Measurements from ENCODE around the gene IFT122. TPM values are rescaled to one million over a fixed set of nuclear protein-coding genes. Genes with fewer than 3 reads are reported as not detected.
"Not testable (repeated sequence)": the region's sequence is repeated elsewhere in the genome, so short reads cannot be mapped to it uniquely, and the experiment has no call there.

Gene IFT122
- total RNA-seq, 2 donors from 2014 or later: 19.3 to 33.4 TPM

DNA sequence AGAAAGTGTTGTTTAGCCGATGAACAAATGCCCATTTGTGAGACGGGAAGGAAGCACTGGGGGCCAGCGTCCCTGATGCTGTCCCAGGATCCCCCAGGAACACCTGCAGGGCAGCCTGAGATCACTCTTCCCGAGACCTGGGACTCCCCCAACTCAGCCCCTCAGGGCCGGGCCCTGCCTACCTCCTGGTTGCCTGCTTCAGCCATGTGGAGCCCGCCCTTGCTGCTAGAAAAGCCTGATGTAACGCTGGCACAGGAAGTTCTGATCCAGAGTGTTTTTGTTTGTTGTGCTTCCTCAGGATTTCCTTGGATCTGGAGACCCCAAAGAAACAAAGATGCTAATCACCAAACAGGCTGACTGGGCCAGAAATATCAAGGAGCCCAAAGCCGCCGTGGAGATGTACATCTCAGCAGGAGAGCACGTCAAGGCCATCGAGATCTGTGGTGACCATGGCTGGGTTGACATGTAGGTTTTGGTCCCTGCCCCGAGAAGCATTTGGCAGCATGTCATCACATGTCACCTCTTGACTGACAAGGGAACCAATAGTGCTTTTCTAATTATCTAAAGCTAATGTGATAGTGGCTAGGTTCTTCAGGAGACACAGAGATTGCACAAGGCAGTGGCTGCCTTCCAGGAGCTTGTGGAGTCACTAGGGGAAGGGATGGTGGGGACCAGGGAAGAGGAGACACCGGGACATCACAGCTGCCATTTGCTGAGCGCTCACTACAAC, 59.7 kb downstream of the IFT122 start:
- H3K36me3 Mint-ChIP-seq (ENCODE audit: low read depth); H3K27ac Mint-ChIP-seq; H3K4me3 Mint-ChIP-seq; H3K27me3 Mint-ChIP-seq; ATAC-seq (replicated peaks); H3K4me1 Mint-ChIP-seq; H3K9me3 Mint-ChIP-seq: not testable (repeated sequence)

DNA sequence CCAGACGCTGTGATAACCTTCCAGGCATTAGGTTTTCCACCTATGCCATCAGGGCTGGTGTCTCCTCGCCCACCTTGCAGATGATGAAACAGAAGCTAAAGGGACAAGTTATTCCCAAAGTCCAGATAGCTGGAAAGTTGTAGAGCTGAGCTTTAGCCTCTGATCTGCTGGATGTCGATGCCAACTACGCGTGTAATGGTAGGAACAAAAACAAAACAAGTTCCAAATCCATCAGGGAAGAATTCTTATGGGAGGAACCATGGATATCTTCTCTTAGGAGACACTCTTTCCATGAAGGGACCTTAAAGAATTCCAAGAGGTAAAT, 60.3 kb downstream of the IFT122 start:
- Mint-ChIP-seq H3K4me1 (no peaks in the 10 kb centered on the region), H3K4me3 (no peak overlapping the region), H3K27ac (no peak overlapping the region), H3K9me3 (no peaks in the 10 kb centered on the region), H3K36me3 (ENCODE audit: low read depth) (peaks cover 6% of the 10 kb centered on the region), H3K27me3 (no peaks in the 10 kb centered on the region)
- no peak for ATAC-seq (replicated peaks)

DNA sequence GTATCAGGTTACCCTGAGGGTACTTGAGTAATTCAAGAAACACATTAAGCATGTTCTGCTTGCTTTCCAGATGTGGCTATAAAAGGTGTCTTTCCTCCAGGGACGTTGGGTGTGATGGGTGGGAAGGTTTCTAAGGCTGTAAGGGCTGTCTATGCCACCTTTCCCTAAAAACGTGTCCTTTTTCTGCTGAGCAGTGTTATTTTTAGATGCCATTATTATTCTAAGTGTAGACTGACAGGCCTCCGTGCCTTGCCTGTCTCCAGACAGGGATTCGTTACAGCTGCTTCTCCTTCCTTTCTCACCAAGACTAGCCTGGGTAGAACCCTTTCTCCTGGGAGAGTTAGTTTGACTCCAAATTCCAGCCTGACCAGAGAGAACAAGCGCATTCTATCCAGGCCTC, 61.6 kb downstream of the IFT122 start:
- no peaks in the 10 kb centered on the region for H3K27me3 Mint-ChIP-seq
- no peak overlapping the region for H3K4me3 Mint-ChIP-seq
- H3K36me3 Mint-ChIP-seq (ENCODE audit: low read depth): peaks cover 3% of the 10 kb centered on the region
- H3K4me1 Mint-ChIP-seq: no peaks in the 10 kb centered on the region
- no peaks in the 10 kb centered on the region for H3K9me3 Mint-ChIP-seq
- no peak overlapping the region for H3K27ac Mint-ChIP-seq
- ATAC-seq (replicated peaks): no peak

DNA sequence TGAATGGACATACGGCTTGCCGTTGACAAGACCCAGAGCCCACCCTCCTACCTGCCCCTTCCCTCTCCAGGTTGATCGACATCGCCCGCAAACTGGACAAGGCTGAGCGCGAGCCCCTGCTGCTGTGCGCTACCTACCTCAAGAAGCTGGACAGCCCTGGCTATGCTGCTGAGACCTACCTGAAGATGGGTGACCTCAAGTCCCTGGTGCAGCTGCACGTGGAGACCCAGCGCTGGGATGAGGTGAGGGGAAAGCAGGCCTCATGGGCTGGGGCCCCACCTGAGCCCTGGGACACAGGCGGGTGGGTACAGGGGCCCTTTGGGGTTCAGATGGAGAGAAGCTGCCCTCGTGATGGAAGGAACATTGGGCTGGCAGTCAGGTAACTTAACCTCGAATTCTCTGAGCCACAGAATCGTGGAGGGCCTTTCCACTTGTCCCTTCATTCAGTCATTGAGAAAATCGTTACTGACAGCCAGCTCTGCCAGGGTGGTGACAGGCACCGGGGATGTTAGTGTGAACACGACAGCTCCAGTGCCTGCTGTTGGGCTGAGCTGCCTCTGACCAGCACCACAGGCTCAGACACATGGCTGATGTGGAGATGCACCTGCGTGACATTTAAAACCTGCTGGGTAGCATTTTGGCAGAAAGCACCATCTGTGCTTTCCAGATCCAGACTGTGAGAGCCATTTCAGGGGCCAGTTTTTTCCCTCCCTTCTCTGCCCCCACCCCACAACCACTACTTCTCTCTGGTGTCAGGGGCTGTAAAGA, 62.8 kb downstream of the IFT122 start:
- no peak for ATAC-seq (replicated peaks)
- no peak overlapping the region for H3K4me3 Mint-ChIP-seq
- no peaks in the 10 kb centered on the region for H3K27me3 Mint-ChIP-seq
- no peaks in the 10 kb centered on the region for H3K9me3 Mint-ChIP-seq
- no peaks in the 10 kb centered on the region for H3K4me1 Mint-ChIP-seq
- no peak overlapping the region for H3K27ac Mint-ChIP-seq
- no peaks in the 10 kb centered on the region for H3K36me3 Mint-ChIP-seq (ENCODE audit: low read depth)

DNA sequence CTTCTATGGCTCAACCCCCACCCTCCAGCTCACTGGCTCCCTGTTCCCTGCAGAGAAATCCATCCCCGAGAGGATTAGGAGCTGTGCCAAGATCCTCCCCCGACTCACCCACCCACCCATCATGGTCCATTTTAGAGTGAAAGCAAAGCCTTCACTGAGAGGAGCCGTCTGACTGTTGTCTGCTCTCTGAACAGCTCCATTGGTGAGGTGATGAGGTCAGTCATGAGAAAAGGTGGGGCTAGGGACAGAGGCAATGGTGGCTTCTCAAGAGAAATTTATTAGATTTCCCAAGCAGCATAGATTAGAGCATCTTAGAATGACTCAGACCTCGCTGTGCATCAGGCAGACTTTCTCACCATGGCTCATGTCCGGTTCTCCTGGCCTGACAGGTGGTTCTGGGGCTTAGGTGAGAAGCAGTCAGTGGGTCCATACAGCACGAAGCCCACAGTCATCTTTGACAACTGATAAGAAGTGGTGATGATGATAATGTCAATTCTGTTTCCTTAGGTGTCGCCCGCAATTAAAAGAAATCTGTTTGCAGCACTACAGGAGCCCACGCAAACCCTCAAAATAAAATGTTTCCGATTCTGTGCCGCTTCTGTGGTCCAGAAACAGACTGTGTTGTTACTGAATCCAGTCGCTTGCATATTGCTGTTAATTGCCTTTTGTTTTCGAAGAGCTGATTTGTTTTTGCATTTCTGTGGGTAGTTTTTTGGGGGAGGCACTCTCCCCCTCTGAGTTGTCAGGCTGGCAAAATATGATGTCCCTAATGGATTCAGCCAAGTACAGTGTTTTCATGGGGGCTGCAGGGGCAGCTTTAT, 63.7 kb downstream of the IFT122 start:
- Mint-ChIP-seq H3K27ac (no peak overlapping the region), H3K4me3 (no peak overlapping the region), H3K36me3 (ENCODE audit: low read depth) (peaks cover 4% of the 10 kb centered on the region), H3K4me1 (no peaks in the 10 kb centered on the region), H3K27me3 (no peaks in the 10 kb centered on the region), H3K9me3 (no peaks in the 10 kb centered on the region)
- ATAC-seq (replicated peaks): no peak

DNA sequence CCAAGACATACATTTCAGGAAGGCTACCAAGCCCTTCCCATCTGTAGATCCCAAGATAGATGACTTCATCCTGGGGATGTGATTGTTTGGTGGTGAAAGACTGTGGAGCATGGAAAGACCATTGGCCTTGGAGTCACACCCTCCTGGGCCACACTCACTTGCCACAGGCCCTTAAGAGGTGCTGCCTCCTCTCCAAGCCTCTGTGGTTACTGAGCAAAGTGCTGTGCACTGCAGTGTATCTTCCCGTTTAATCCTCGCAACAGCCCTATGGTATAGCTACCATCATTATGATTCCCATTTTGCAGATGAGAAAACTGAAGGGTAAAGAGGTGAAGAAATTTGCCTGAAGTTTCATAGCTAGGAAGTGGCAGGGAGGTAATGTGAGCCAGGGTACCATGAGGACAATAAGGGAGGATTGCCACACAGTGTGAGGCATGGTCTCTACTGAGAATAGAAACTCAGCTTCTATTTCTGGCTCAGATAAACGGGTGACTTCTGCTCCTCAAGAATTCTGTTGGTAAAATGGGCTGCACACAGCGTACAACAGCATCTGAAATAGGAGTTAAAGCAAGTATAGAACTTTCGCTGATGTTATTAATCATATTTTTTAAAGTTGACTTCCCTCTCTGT, 64.6 kb downstream of the IFT122 start:
- Mint-ChIP-seq H3K4me3 (no peak overlapping the region), H3K9me3 (no peaks in the 10 kb centered on the region)

DNA sequence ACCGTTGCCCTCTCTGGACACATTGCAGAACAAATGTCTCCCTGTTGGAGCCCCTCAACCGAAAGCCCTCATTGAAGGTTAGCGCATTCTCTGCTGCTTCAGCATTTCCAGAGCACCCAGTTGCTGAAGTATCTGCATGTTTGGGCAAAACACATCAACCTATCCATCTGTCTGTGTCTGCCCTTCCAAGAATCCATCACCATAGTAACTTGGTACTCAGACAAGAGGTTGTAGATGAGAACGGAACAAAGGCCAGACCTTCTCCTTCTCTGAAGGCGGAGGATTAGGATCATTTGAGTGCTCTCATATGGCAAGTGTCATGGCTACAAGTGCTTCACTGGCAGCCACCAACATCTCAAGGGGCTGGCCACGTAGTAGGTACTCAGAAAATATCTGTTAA, 65.3 kb downstream of the IFT122 start:
- no peak for ATAC-seq (replicated peaks)
- H3K27me3 Mint-ChIP-seq: no peaks in the 10 kb centered on the region
- no peaks in the 10 kb centered on the region for H3K4me1 Mint-ChIP-seq
- H3K27ac Mint-ChIP-seq: no peak overlapping the region
- H3K4me3 Mint-ChIP-seq: no peak overlapping the region
- H3K36me3 Mint-ChIP-seq (ENCODE audit: low read depth): peaks cover 6% of the 10 kb centered on the region
- no peaks in the 10 kb centered on the region for H3K9me3 Mint-ChIP-seq

More for the DNA sequence above, 64.6 kb downstream of the IFT122 start:
- H3K27ac Mint-ChIP-seq: no peak overlapping the region
- H3K4me1 Mint-ChIP-seq: no peaks in the 10 kb centered on the region
- ATAC-seq (replicated peaks): no peak
- peaks cover 6% of the 10 kb centered on the region for H3K36me3 Mint-ChIP-seq (ENCODE audit: low read depth)
- H3K27me3 Mint-ChIP-seq: no peaks in the 10 kb centered on the region

DNA sequence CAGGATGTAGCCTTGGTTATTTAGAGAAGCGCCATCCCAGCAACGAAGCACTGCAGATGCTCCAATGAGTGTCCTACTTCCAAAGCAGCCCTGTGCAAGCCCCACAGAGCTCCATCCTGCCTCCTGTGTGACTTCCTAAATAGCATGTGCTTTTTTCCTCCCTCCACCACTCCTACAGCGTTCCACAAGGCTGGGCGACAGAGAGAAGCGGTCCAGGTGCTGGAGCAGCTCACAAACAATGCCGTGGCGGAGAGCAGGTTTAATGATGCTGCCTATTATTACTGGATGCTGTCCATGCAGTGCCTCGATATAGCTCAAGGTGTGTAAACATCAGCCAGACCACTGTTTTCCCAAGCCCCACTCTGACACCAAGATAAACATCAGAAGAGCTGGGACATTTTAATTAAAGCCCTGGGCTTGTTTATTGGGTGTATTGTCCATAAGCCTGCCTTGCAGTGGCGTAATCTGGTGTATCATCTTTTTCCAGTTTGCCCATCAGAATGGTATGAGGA, 66.3 kb downstream of the IFT122 start:
- Mint-ChIP-seq H3K36me3 (ENCODE audit: low read depth) (peaks cover 6% of the 10 kb centered on the region), H3K9me3 (no peaks in the 10 kb centered on the region), H3K4me3 (no peak overlapping the region), H3K4me1 (no peaks in the 10 kb centered on the region), H3K27ac (no peak overlapping the region), H3K27me3 (no peaks in the 10 kb centered on the region)
- ATAC-seq (replicated peaks): no peak

DNA sequence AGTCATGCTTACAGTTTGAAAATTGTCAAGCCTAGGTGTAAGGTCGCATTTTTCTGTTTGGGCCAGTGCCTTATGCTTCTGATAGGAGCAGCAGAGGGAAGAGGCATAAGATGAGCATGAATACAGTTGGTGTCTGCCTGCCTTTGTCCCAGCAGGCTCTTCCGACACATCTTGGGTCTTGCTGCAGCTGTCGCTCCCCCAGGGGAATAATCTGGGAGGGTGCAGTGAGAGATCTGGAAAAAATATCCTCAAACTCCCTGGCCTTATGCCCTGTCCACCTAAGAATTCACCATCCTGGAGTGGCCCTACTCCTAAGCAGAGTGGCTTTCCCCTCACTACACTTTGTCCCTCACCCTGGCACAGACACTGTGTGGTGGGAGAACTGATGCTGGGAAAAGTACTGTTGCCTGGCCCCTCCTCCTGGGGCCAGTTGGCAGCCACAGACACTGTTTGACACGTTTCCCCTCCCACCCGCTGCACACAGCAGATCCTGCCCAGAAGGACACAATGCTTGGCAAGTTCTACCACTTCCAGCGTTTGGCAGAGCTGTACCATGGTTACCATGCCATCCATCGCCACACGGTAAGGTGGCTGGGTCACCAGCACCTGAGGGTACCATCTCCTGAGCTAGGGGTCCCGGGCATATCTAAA, 67.3 kb downstream of the IFT122 start:
- no peak for ATAC-seq (replicated peaks)
- Mint-ChIP-seq H3K27me3 (no peaks in the 10 kb centered on the region), H3K4me1 (no peaks in the 10 kb centered on the region), H3K9me3 (no peaks in the 10 kb centered on the region), H3K27ac (no peak overlapping the region), H3K4me3 (no peak overlapping the region), H3K36me3 (ENCODE audit: low read depth) (peaks cover 6% of the 10 kb centered on the region)

DNA sequence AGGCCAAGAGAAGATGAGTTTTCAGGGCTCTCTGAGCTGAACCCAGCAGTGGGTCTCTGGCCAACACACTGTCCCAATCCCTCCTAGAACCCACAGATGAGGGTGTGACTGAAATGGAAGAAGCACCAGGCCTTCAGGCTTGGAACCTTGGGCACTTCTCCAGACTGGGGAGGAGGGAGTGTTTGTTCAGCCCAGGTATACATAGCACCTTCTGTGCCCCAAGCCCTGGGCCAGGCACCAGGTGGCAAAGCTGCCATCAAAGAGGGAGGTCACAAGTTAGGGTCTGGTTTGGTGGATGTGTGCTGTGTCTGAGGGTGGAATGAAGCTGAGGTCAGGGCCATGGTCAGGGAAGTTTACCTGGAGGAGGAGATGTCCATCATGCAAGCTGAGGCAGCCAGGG, 72.6 kb downstream of the IFT122 start:
- Mint-ChIP-seq H3K27ac (peak overlapping the region; percentile 14), H3K36me3 (ENCODE audit: low read depth) (peaks cover 6% of the 10 kb centered on the region), H3K4me3 (no peak overlapping the region), H3K27me3 (no peaks in the 10 kb centered on the region), H3K9me3 (no peaks in the 10 kb centered on the region), H3K4me1 (no peaks in the 10 kb centered on the region)
- no peak for ATAC-seq (replicated peaks)

DNA sequence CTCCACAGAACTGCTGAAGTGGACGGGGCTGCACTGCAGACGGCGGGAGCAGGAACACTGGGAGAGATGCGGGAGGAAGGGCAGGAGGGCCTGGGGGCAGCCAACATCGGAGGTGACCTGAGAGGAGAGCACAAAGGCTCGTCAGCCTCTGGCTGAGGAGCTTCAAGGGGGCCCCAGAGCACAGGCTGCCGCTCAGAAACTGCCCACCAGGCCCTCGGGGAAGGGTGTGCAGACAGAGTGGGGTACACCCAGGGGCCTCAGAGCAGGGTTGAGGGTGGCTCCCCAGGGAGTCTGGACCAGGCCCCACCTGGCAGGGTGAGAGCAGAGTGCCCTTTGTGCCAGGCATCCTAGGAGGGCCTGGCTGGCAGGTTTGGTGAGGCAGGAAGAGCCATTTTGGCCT, 73.7 kb downstream of the IFT122 start:
- no peak for ATAC-seq (replicated peaks)
- H3K9me3 Mint-ChIP-seq: no peaks in the 10 kb centered on the region
- H3K27me3 Mint-ChIP-seq: no peaks in the 10 kb centered on the region
- no peaks in the 10 kb centered on the region for H3K4me1 Mint-ChIP-seq
- peaks cover 1% of the 10 kb centered on the region for H3K36me3 Mint-ChIP-seq (ENCODE audit: low read depth)
- no peak overlapping the region for H3K4me3 Mint-ChIP-seq
- H3K27ac Mint-ChIP-seq: no peak overlapping the region

DNA sequence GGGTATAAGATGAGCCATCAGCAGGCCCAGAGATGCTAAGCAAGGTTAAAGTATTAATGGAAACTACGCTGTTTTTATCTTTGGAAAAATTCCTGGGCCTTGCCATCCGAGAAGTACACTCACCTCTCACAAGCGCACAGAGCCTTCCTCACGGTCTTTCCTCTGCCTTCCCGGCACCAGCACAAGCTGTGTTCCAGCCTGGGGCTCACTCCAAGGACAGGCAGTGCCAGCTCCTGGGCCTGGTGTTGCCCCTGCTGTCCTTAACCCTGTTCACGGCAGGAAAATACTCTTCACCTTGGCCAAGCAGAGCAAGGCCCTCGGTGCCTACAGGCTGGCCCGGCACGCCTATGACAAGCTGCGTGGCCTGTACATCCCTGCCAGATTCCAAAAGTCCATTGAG, 74.1 kb downstream of the IFT122 start:
- H3K27me3 Mint-ChIP-seq: no peaks in the 10 kb centered on the region
- no peaks in the 10 kb centered on the region for H3K4me1 Mint-ChIP-seq
- ATAC-seq (replicated peaks): no peak
- H3K4me3 Mint-ChIP-seq: no peak overlapping the region
- H3K9me3 Mint-ChIP-seq: no peaks in the 10 kb centered on the region
- no peak overlapping the region for H3K27ac Mint-ChIP-seq
- H3K36me3 Mint-ChIP-seq (ENCODE audit: low read depth): no peaks in the 10 kb centered on the region

DNA sequence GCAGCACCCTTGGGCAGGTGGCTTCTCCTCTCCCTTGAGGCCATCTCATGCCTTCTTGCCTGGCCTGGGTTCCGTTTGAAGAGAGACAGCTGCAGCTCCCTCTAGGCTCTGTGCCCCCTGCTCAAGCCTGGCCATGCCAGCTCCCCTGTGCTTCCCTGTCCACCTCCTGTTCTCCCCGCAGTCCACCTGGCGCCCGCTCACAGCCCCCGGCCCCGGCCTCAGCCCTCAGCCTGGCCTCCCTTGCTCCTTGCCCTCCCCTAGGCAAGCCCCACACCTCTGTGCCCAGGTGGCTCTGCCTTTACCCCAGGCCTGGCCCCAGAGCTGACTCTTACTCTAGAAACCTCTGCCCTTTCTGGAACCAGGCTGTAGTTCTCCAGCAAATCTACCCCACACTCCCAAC, 74.5 kb downstream of the IFT122 start:
- Mint-ChIP-seq H3K27me3 (no peaks in the 10 kb centered on the region), H3K36me3 (ENCODE audit: low read depth) (no peaks in the 10 kb centered on the region), H3K27ac (no peak overlapping the region), H3K4me3 (no peak overlapping the region), H3K9me3 (no peaks in the 10 kb centered on the region), H3K4me1 (no peaks in the 10 kb centered on the region)
- ATAC-seq (replicated peaks): no peak
